Ectodermal cell (in vitro differentiated cells): ENCODE results near the gene REPIN1.
A peak's percentile ranks its signal among the peaks of the same experiment; 100 is the strongest.

Experiments used
- H3K27ac ChIP-seq: 2 replicates; pipeline ENCODE4 v1.7.0; 2013; ENCODE audit warnings: mild to moderate bottlenecking, low read depth, low read length; ENCODE audit not compliant: insufficient read depth, poor library complexity, severe bottlenecking
- H3K27me3 ChIP-seq: 2 replicates; pipeline ENCODE4 v1.7.0; 2013; ENCODE audit warnings: mild to moderate bottlenecking, low read length; ENCODE audit not compliant: insufficient read depth, control insufficient read depth, poor library complexity, severe bottlenecking
- H3K36me3 ChIP-seq: one replicate; pipeline ENCODE4 v1.7.0; 2013; ENCODE audit warnings: low read length; ENCODE audit not compliant: control insufficient read depth, insufficient read depth
- H3K4me1 ChIP-seq: one replicate; pipeline ENCODE4 v1.7.0; 2013; ENCODE audit warnings: low read length; ENCODE audit not compliant: control insufficient read depth, insufficient read depth
- H3K4me3 ChIP-seq: 2 replicates; pipeline ENCODE4 v1.7.0; 2013; ENCODE audit warnings: low read depth, low read length, control low read depth; ENCODE audit not compliant: insufficient read depth
- H3K9me3 ChIP-seq: 2 replicates; pipeline ENCODE4 v1.7.0; 2013; ENCODE audit warnings: mild to moderate bottlenecking, low read length, moderate library complexity; ENCODE audit not compliant: control insufficient read depth
- WGBS, 2 experiments: methylation state at CpG; one replicate each; pipeline ENCODE4 v1.1.7; 2013; ENCODE audit warnings: missing lambda C conversion rate in 2 of 2; 5-methylcytosine and 5-hydroxymethylcytosine counted together

Gene REPIN1

DNA sequence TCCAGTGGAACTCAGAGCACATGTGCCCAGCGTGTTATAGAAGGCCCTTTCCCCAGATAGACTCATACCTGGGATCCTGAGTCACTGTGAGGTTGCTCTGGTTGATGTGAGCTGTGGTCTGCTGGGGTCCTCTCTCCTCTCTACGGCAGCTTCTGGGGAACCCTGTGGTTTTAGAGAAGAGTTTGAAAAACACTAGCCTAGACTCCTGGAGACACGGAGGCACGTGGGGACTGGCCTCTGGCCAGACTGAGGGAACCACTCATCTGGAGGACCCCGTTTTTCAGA is 20.9 kb downstream of the REPIN1 start:
- Histone ChIP-seq H3K9me3 (no peaks in the 10 kb centered on the region), H3K27me3 (no peaks in the 10 kb centered on the region), H3K4me1 (peaks cover 32% of the 10 kb centered on the region), H3K27ac (no peak overlapping the region), H3K4me3 (no peak overlapping the region), H3K36me3 (peaks cover 8% of the 10 kb centered on the region)
- 90 to 95% methylated on average over 5 of the region's 5 CpGs for WGBS, 2 experiments

DNA sequence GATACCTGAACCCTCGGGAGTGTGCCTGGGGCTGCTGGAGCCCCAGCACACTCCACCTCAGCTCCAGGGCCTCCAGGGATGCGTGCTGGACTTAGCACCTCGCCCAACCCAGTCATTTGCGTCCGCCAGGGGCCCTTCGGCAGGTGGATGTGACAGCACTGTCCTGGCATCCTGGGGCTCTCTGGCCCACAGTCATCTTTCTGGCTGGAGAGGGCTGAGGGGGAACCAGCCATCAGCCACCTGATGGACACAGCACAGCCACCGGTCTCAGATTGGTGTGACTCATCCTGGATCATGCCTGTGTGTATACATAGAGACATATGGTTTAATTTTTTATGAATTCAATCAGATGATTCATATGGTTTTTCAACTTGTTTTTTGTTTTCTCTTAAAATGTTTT is 21.6 kb downstream of the REPIN1 start:
- Histone ChIP-seq H3K36me3 (peaks cover 8% of the 10 kb centered on the region), H3K4me3 (no peak overlapping the region), H3K9me3 (no peaks in the 10 kb centered on the region), H3K27me3 (no peaks in the 10 kb centered on the region), H3K4me1 (peaks cover 25% of the 10 kb centered on the region), H3K27ac (no peak overlapping the region)
- WGBS, 2 experiments, result 96 to 97% methylated on average over 7 of the region's 7 CpGs

DNA sequence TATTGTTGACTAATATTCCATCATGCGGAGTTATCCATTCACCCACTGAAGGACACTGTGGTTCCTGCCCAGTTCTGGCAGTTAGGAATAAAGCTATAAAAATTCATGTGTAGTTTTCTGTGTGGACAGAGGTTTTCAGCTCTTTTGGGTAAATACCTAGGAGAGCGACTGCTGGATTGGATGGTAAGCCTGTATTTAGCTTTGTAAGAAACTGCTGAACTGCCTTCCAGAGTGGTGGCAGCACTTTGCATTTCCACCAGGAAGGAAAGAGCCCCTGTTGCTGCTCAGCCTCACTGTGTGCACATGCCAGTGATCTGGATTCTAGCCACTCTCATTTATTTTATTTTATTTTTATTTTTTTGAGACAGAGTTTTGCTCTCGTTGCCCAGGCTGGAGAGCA is 24.7 kb downstream of the REPIN1 start:
- H3K36me3 ChIP-seq, result peaks cover 12% of the 10 kb centered on the region
- H3K27ac ChIP-seq, result no peak overlapping the region
- H3K9me3 ChIP-seq, result no peaks in the 10 kb centered on the region
- H3K27me3 ChIP-seq, result no peaks in the 10 kb centered on the region
- H3K4me3 ChIP-seq, result no peak overlapping the region
- 88% methylated on average over 3 of the region's 3 CpGs for WGBS, 2 experiments
- peaks cover 4% of the 10 kb centered on the region for H3K4me1 ChIP-seq

DNA sequence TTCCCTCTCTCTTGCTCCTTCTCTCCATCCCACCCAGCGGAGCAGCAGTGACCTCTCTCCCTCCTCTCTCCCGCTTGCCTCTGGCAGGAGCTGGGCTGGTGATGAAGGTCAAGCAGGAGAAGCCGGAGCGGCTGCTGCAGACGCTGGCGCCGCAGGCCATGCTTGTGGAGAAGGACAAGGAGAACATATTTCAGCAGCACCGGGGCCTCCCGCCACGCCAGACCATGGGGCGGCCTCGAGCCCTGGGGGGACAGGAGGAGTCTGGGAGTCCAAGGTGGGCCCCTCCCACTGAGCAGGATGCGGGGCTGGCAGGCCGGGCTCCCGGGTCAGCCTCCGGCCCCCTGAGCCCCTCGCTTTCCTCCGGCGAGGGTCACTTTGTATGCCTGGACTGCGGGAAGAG is 27.8 kb downstream of the REPIN1 start:
- Histone ChIP-seq H3K4me1 (peaks cover 28% of the 10 kb centered on the region), H3K27me3 (no peaks in the 10 kb centered on the region), H3K27ac (no peak overlapping the region), H3K9me3 (no peaks in the 10 kb centered on the region), H3K4me3 (no peak overlapping the region), H3K36me3 (peaks cover 4% of the 10 kb centered on the region)
- 95% methylated on average over 19 to 20 of the region's 20 CpGs for WGBS, 2 experiments

DNA sequence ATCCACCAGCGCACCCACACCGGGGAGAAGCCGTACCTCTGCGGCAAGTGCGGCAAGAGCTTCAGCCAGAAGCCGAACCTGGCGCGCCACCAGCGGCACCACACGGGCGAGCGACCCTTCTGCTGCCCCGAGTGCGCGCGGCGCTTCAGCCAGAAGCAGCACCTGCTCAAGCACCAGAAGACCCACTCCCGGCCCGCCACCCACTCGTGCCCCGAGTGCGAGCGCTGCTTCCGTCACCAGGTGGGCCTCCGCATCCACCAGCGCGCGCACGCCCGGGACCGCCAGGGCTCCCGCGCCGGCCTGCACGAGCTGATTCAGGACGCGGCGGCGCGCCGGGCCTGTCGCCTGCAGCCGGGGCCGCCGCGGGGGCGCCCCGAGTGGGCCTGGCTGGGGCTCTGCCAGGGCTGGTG is 28.2 kb downstream of the REPIN1 start:
- Histone ChIP-seq H3K4me1 (peaks cover 32% of the 10 kb centered on the region), H3K27ac (no peak overlapping the region), H3K27me3 (no peaks in the 10 kb centered on the region), H3K36me3 (peaks cover 4% of the 10 kb centered on the region), H3K4me3 (no peak overlapping the region), H3K9me3 (no peaks in the 10 kb centered on the region)
- 95 to 97% methylated on average over 48 of the region's 48 CpGs for WGBS, 2 experiments

DNA sequence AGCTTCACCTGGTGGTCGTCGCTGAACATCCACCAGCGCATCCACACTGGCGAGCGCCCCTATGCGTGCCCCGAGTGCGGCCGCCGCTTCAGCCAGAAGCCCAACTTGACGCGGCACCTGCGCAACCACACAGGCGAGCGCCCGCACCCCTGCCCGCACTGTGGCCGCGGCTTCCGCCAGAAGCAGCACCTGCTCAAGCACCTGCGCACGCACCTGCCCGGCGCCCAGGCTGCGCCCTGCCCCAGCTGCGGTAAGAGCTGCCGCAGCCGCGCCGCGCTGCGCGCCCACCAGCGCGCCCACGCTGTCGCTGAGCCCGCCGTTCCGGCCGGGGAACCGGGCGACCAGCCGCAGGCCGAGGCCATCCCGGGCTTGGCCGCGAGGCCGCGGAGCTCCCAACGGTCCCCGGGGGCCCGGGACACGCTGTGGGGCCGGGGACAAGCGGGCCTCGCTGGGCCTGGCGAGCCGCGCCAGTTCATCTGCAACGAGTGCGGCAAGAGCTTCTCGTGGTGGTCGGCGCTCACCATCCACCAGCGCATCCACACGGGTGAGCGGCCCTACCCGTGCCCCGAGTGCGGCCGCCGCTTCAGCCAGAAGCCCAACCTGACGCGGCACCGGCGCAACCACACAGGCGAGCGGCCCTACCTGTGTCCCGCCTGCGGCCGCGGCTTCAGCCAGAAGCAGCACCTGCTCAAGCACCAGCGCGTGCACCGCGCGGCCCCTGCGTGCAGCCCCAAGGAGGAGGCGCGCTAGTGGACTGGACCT is 28.9 kb downstream of the REPIN1 start:
- Histone ChIP-seq H3K9me3 (no peaks in the 10 kb centered on the region), H3K27ac (no peak overlapping the region), H3K4me3 (no peak overlapping the region), H3K36me3 (peaks cover 4% of the 10 kb centered on the region), H3K27me3 (no peaks in the 10 kb centered on the region), H3K4me1 (peaks cover 39% of the 10 kb centered on the region)
- WGBS, 2 experiments, result 97 to 98% methylated on average over 91 of the region's 91 CpGs

DNA sequence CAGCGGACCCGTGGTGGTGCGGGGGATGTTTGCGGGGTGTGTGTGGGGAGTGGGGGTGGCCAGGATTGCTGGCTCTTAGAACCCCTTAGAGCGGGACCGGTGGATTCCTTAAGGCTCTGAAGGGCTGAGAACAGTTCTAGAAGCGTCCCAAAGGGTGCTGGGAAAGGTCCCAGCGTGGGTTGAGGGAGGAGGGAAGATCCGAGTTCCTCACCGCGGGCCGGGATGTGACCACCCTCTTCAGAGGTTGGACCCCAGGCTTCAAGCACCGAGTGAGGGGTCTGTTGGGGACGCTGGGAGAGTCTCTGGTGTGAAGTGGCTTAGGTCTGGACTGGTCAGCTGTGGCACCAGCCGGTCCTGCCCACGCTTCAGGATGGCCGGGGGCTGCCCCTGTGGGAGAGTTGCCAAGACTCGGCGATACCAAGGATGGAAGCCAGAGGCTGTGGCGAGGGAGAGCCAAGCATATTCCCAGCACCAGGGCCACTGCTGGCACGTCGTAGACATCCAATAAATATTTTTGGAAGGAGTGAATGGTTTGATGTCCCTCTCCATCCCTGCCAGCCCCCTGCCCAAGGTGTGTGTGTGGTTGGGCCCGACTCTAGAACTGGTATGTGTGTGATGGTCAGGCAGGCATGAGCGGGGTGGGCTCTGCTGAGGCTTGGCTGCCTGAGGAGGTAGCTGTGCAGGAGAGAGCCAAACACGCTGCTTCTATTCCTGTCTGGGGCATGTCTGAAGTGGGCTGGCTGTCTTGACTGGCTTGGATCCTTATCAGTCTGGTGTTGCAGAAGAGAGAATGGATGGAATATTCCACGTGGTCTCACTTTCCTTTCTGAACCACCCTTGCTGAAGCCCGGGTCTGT is 29.7 kb downstream of the REPIN1 start:
- Histone ChIP-seq H3K27me3 (no peaks in the 10 kb centered on the region), H3K4me3 (no peak overlapping the region), H3K27ac (no peak overlapping the region), H3K9me3 (no peaks in the 10 kb centered on the region), H3K36me3 (peaks cover 4% of the 10 kb centered on the region), H3K4me1 (peaks cover 47% of the 10 kb centered on the region)
- WGBS, 2 experiments, result 96% methylated on average over 27 of the region's 27 CpGs

DNA sequence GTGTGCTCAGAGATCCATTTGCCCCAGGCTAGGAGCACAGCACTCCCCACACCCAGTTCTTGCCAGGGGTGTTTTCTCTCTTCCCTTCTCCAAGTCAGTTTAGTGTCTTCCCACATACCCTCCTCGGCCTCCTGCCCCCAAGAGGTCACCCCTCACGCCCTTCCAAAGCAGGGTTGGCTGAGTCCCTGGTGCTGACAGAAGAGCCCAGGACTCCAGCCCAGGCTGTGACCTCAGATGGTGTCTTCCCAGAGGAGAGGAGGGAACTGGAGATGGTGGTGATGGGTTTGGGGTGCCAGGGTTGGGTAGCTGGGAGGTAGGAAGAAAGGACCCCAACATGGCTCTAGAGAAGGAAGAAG is 30.3 kb downstream of the REPIN1 start:
- no peaks in the 10 kb centered on the region for H3K9me3 ChIP-seq
- H3K27ac ChIP-seq, result no peak overlapping the region
- peaks cover 4% of the 10 kb centered on the region for H3K36me3 ChIP-seq
- H3K27me3 ChIP-seq, result no peaks in the 10 kb centered on the region
- H3K4me3 ChIP-seq, result no peak overlapping the region
- 85 to 96% methylated on average over 2 of the region's 2 CpGs for WGBS, 2 experiments
- peaks cover 53% of the 10 kb centered on the region for H3K4me1 ChIP-seq

DNA sequence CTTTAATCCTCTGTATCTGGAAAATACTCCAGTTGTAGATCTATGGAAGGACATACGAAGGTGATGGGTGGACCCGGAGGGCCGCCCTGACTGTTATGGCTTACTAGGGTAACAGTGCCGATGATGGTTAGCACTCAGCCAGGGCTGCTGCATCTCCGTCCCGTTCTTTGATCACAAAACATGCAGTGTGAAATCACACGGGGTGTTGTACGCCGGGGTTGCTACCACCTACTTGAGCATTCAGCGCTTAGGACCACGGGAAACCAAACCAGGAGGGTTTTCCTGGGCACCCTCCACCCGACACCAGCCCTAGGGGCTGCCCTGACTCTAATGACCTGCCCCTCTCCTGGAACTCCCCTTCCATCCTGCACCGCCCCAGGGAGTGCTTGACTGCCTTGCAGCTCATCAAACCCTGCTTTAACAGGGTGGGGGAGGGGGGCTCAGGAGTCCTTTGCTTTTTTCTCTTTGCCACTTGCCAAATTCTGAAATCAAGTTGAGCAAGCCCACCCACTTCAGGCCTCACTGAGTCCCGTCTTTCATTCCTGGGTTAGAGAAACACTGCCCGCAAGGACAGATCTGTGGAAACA is 30.9 kb downstream of the REPIN1 start:
- Histone ChIP-seq H3K4me1 (peaks cover 59% of the 10 kb centered on the region), H3K9me3 (no peaks in the 10 kb centered on the region), H3K36me3 (peaks cover 4% of the 10 kb centered on the region), H3K4me3 (no peak overlapping the region), H3K27me3 (no peaks in the 10 kb centered on the region), H3K27ac (peak overlapping the region; percentile 64)
- WGBS, 2 experiments, result 72 to 76% methylated on average over 15 of the region's 15 CpGs

DNA sequence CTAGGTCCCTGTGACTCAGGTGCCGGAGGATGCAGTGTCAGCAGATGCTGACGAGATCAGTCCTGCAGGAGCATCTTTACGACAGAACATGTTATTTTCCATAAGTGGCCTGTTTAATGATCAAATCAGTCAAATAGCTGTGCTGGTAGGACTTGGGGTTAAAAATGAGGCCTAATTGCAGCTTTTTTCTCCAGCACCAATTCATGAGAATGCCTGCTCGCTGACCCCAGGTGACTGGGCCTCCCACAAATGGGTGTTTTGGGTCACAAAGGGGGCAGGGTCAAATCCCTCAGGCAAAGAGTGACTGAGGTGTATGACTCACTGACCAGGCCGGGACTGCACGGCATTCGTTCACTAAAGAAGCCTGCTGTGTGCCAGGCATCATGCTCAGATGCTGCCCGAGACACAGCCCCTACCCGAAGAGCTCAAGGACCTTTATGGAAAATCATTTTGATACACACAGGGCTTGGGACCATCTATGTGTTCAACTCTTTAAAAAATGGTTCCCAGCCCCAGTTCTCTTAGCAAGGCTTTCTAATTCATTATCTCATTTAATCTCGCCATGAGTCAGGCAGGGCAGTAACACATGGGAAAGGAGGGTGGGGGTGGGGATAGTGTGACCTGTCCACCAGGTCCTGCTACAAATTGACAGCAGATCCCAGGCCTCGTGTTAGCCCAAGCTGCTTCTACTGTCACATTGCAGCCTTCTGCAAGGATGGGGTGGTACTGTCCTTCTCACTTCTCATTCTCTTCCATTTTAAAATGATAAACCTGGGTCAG is 31.6 kb downstream of the REPIN1 start:
- 59 to 67% methylated on average over 10 to 11 of the region's 11 CpGs for WGBS, 2 experiments
- Histone ChIP-seq H3K9me3 (no peaks in the 10 kb centered on the region), H3K27ac (peak overlapping the region; percentile 64), H3K27me3 (no peaks in the 10 kb centered on the region), H3K36me3 (peaks cover 4% of the 10 kb centered on the region), H3K4me3 (no peak overlapping the region), H3K4me1 (peaks cover 62% of the 10 kb centered on the region)
